ENCODE measurements around the gene VPS13D.

Gene VPS13D

GRCh38 chr1:12244078-12244477 lies 14.2 kb downstream of the VPS13D start:
- DNase-seq, result no peak

GRCh38 chr1:12244585-12244984 lies 14.8 kb downstream of the VPS13D start:
- DNase-seq, result no peak

GRCh38 chr1:12245116-12245515 lies 15.3 kb downstream of the VPS13D start:
- DNase-seq, result peak; percentile 12

GRCh38 chr1:12245733-12246132 lies 15.9 kb downstream of the VPS13D start:
- DNase-seq, result no peak

DNA sequence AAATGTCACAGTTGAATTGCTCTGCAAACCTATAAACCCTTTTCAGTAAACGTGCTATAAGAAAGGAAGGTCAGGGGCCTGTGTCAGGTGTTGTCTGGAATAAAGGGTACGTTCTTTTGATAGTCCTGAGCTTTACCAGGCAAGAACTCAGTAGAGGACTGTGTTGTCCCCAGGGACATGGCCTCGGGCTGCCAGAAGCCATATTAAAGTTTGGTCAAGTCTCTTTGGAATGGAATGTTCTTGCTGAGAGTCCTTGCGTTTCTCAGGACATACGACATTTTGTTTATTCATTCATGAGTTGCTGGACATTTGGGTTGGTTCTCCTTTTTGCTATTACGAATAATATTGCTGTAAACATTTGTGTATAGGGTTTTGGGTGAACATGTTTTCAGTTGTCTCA lies 16.8 kb downstream of the VPS13D start:
- DNase-seq, result no peak

- peak; percentile 44 for DNase-seq
These were observed 19.4 kb downstream of the VPS13D start for GRCh38 chr1:12249181-12249580.

GRCh38 chr1:12249748-12250147 lies 19.9 kb downstream of the VPS13D start:
- DNase-seq, result no peak

GRCh38 chr1:12251442-12251841 lies 21.6 kb downstream of the VPS13D start:
- no peak for DNase-seq

DNA sequence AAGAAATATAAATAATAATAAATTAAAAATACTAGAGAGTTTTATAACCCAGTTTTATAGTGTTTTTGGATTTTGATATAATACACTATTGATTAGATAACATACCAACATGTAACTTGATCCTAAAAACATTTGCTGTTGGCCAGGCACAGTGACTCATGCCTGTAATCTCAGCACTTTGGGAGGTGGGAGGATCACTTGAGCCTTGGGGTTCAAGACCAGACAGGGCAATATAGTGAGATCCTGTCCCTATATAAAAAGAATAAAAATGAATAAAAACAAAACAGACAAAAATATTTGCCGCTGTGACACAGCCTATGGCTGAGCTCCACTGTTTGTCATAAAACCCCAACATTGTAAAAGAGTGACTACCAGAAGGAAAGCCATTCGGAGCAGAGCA lies 26.1 kb downstream of the VPS13D start:
- no peak for DNase-seq

DNA sequence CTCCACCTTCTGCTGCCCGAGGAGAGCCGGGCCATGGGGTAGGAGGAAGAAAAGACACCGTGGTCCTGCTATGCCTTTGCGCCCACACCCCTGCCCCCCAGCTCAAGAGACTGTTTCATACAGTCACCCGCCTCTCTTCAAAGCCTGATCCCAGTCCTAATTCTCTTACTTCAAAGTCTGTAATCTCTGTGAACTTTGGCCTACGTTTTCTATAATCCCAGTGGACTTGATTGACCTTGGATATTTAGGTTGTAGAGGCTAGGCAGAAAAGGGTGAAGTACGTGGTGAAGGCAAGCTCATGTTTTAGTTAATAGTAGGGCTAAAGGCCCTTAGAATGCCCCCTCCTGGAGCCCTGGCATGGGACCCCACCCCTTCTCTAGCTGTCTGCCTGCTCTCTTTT lies 28.4 kb downstream of the VPS13D start:
- no peak for DNase-seq

DNA sequence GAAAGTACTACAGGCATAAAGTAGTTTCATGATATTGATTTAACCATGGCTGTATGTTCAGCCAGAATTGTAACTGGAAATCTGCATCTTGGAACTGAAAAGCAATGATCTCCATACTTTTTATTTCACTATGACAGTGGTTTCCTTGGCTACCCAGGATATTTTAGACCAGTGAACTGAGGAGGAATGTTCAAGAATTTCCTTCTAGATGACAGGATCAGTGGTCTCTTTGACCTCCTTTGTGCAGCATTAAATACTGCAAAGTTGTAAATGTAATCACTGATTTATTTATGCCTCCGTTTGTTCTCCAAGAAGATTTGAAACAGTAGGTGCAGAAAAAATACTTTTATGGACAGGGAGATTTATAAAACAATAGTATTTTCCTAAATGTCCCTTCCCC lies 39.5 kb downstream of the VPS13D start:
- DNase-seq, result no peak

- no peak for DNase-seq
These were observed 41.2 kb downstream of the VPS13D start for GRCh38 chr1:12271033-12271432.

DNA sequence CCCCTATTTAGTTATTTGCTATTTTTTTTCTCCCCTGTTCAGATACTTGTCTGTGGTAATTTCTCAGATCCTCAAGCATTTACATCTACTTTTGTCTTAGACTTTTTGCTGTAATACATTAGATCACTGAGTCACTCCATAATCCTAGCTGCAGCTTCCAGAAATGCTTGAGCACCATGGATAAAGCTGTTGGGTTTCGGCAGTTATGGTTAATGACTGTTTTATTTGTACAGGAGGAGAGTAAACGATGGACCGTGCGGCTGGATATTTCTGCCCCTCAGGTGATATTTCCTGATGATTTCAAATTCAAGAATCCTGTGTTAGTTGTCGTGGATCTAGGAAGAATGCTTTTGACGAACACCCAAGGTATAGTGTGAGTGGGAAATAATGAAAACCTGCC lies 42.9 kb downstream of the VPS13D start:
- no peak for DNase-seq

GRCh38 chr1:12275370-12275769 lies 45.5 kb downstream of the VPS13D start:
- DNase-seq, result peak; percentile 21

GRCh38 chr1:12276225-12276624 lies 46.4 kb downstream of the VPS13D start:
- peak; percentile 45 for DNase-seq

GRCh38 chr1:12279003-12279402 lies 49.2 kb downstream of the VPS13D start:
- no peak for DNase-seq

- DNase-seq, result no peak
These were observed 50.1 kb downstream of the VPS13D start for GRCh38 chr1:12279728-12280464.

DNA sequence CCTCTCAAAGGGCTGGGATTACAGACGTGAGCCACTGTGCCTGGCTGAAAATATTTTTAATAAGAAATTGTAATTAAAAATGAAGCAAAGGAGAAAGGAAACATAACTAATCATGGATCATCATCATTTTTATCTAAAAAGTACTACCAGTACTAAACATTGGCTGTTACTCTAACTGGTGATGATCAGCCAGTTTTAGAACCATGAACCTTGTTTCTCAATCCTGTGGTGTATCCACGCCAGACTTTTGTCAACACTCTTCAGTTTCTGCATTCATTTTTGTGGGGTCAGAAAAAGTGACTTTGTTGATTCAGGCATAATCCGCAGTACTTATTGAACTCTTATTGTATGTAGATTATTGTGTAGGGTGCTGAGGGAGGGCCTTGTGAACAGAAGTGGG lies 52.3 kb downstream of the VPS13D start:
- DNase-seq, result no peak

- no peak for DNase-seq
These were observed 54.7 kb downstream of the VPS13D start for GRCh38 chr1:12284486-12284885.

DNA sequence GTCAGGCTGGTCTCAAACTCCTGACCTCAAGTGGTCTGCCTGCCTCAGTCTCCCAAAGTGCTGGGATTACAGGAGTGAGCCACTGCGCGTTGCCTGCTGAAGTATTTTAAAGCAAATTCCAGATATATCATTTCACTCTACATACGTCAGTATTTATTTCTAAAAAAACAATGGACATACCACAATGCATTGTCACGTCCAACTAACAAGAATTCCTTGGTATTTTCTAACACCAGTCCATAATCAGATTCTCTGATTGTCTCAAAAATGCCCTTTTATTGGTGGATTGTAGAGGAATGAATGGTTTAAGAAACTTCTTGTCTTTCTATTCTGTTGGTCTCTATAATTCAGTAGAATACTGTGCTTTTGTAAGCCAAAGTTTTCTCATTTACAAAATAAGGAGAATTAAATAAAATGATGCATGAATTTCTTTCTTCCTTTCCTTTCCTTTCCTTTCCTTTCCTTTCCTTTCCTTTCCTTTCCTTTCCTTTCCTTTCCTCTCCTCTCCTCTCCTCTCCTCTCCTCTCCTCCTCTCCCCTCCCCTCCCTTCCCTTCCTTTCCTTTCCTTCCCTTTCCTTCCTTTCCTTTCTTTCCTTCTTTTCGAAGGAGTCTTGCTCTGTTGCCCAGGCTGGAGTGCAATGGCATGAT lies 55.8 kb downstream of the VPS13D start:
- DNase-seq, result peak; percentile 20

GRCh38 chr1:12287869-12288268 lies 58.0 kb downstream of the VPS13D start:
- DNase-seq, result no peak

GRCh38 chr1:12290828-12291227 lies 61.0 kb downstream of the VPS13D start:
- DNase-seq, result no peak

- DNase-seq, result no peak
These were observed 63.6 kb downstream of the VPS13D start for GRCh38 chr1:12293416-12293815.

DNA sequence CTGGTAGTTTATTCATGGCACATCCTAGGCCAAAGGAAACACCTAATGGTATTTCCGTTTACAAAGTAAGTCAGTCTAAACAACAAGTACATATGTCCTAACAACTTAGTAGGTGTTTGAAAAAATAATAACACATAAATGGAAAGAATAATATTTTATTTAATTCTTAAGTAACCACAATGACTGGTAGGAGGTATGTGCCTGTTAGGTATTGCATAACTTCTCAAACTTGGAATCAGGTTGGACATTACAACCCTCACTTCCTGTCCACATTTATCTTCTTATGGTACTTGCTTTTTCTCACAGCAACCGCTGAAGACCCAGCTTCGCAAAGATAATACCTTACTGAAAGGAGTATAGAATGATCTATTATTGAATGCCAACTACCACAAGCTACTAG lies 64.2 kb downstream of the VPS13D start:
- DNase-seq, result no peak

DNA sequence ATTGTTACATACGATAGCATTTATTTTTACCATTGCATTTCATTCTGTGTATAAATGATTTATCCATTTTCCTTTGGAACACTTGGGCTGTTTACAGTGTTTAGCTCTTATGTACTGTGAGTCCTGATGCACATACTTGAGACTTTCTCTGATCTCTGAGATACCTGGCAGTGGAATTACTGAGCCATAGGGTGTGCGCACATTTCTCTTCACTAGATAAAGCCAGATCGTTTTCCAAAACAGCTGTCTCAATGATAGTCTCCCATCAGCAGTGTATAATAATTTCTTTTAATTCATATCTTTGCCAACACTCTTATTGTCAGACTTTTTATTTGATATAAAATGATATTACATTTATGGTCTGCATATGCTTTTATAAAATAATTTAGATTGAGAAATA lies 66.2 kb downstream of the VPS13D start:
- no peak for DNase-seq
